AG09319 (cell line): ENCODE measurements around the gene KCNJ5.

Source experiments
- DNase-seq: peaks from one replicate; pipeline ENCODE4 v3.0.0-alpha.2; 2010; ENCODE audit warnings: low read depth; ENCODE audit errors: extremely low read depth
- CTCF ChIP-seq: IDR thresholded peaks from 2 replicates; pipeline ENCODE4 v1.5.1; 2011; ENCODE audit warnings: low read depth, mild to moderate bottlenecking, inconsistent platforms, low read length, moderate library complexity

Gene KCNJ5

GRCh38 chr11:128890543-128891368 lies at the start of gene KCNJ5:
KCNJ5 (plus strand) TSS chr11:128891356; CDS start chr11:128911274, 19,918 bp downstream.
- DNase-seq: no peak
- no peak for TF ChIP-seq CTCF

GRCh38 chr11:128841461-128842072 lies 49.6 kb upstream of the KCNJ5 start:
- no peak for DNase-seq
- no peak for TF ChIP-seq CTCF

GRCh38 chr11:128843198-128843785 lies 47.9 kb upstream of the KCNJ5 start:
- DNase-seq: no peak
- no peak for TF ChIP-seq CTCF

GRCh38 chr11:128845334-128845780 lies 45.8 kb upstream of the KCNJ5 start:
- no peak for DNase-seq
- TF ChIP-seq CTCF: no peak

- no peak for TF ChIP-seq CTCF
- no peak for DNase-seq
Observed at GRCh38 chr11:128846985-128847384, 44.2 kb upstream of the KCNJ5 start.

- no peak for DNase-seq
Observed at GRCh38 chr11:128848815-128849455, 42.2 kb upstream of the KCNJ5 start.

More at GRCh38 chr11:128848815-128849455, 42.2 kb upstream of the KCNJ5 start:
- peak; percentile 49 for TF ChIP-seq CTCF
